Hepatocyte (in vitro differentiated cells): Measurements from ENCODE around the gene UBE2O. TPM values are rescaled to one million over a fixed set of nuclear protein-coding genes. Genes with fewer than 3 reads are reported as not detected.

Source experiments
- DNase-seq: peaks from one replicate; pipeline ENCODE4 v3.0.0-alpha.2; 2016; ENCODE audit warnings: low spot score
- H2AFZ ChIP-seq: fragments of 200-600 bp; sonication (generic); 2 replicates; pipeline ENCODE4 v1.6.0; 2016; ENCODE audit warnings: antibody characterized with exemption, mild to moderate bottlenecking
- H3K27ac ChIP-seq: fragments of 200-600 bp; sonication (generic); 2 replicates; pipeline ENCODE4 v1.5.1; 2016; ENCODE audit warnings: mild to moderate bottlenecking
- H3K27me3 ChIP-seq: fragments of 200-600 bp; sonication (generic); 2 replicates; pipeline ENCODE4 v1.6.1; 2016
- H3K36me3 ChIP-seq: fragments of 200-600 bp; sonication (generic); replicated peaks from 2 replicates; pipeline ENCODE4 v1.5.1; 2016; ENCODE audit warnings: low read depth; ENCODE audit not compliant: insufficient read depth
- H3K4me1 ChIP-seq: fragments of 200-600 bp; sonication (generic); 2 replicates; pipeline ENCODE4 v1.5.1; 2016; ENCODE audit warnings: mild to moderate bottlenecking, moderate library complexity; ENCODE audit not compliant: insufficient read depth
- H3K4me2 ChIP-seq: fragments of 200-600 bp; sonication (generic); 2 replicates; pipeline ENCODE4 v1.6.0; 2016
- H3K4me3 ChIP-seq: fragments of 200-600 bp; sonication (generic); 2 replicates; pipeline ENCODE4 v1.5.1; 2016; ENCODE audit warnings: mild to moderate bottlenecking
- H3K79me2 ChIP-seq: fragments of 200-600 bp; sonication (generic); 2 replicates; pipeline ENCODE4 v1.6.0; 2017; ENCODE audit warnings: mild to moderate bottlenecking
- H3K9me2 ChIP-seq: fragments of 200-600 bp; sonication (generic); replicated peaks from 2 replicates; pipeline ENCODE4 v1.6.0; 2017; ENCODE audit warnings: mild to moderate bottlenecking; ENCODE audit not compliant: insufficient read depth
- H3K9me3 ChIP-seq: fragments of 200-600 bp; sonication (generic); 2 replicates; pipeline ENCODE4 v1.5.1; 2016; ENCODE audit warnings: low read depth, mild to moderate bottlenecking
- H4K20me1 ChIP-seq: fragments of 200-600 bp; sonication (generic); 2 replicates; pipeline ENCODE4 v1.6.0; 2016; ENCODE audit warnings: mild to moderate bottlenecking; ENCODE audit not compliant: insufficient read depth, poor library complexity, severe bottlenecking
- EZH2 ChIP-seq: fragments of 200-600 bp; sonication (generic); IDR thresholded peaks from 2 replicates; pipeline ENCODE4 v1.6.1; 2016; ENCODE audit warnings: antibody characterized with exemption, mild to moderate bottlenecking, borderline replicate concordance
- EZH2phosphoT487 ChIP-seq: fragments of 200-600 bp; sonication (generic); IDR thresholded peaks from one replicate; pipeline ENCODE4 v1.6.1; 2018; ENCODE audit warnings: antibody characterized with exemption, mild to moderate bottlenecking, low read depth, moderate library complexity; ENCODE audit not compliant: unreplicated experiment, severe bottlenecking
- WGBS: methylation state at CpG from one replicate; pipeline ENCODE4 v1.1.6; 2016; ENCODE audit warnings: low lambda C conversion rate; ENCODE audit errors: missing lambda C conversion rate; 5-methylcytosine and 5-hydroxymethylcytosine counted together
- polyA plus RNA-seq: library from polyadenylated mRNA; unstranded; fragments of >200 nt; fragmentation: Nextera tagmentation; extraction: Ambion mirVana; gene quantifications from 2 replicates; pipeline ENCODE4 v1.2.1, GENCODE V29; 2016
- total RNA-seq: library from RNA; depleted of rRNA; stranded (reverse); fragments of >200 nt; gene quantifications from 2 replicates; pipeline ENCODE4 v1.2.3, GENCODE V29; 2014
- TF ChIP-seq, protein P1 (sequence below): fragments of 200-600 bp; sonication (generic); IDR thresholded peaks from 2 replicates; pipeline ENCODE4 v1.5.1; 2016; ENCODE audit warnings: antibody characterized with exemption, mild to moderate bottlenecking; ENCODE audit not compliant: poor library complexity

The UBE2O gene
- total and polyA plus RNA-seq, 2 experiments from 2014 or later = 9.7 to 15.2 TPM

GRCh38 chr17:76379646-76380376 is 73.1 kb downstream of the UBE2O start:
- H3K4me2 ChIP-seq = no peak overlapping the region

GRCh38 chr17:76379275-76379641 is 73.7 kb downstream of the UBE2O start:
- Histone ChIP-seq H3K79me2 (no peaks in the 10 kb centered on the region), H3K27ac (no peak overlapping the region), H3K9me3 (no peaks in the 10 kb centered on the region), H3K27me3 (peaks cover 6% of the 10 kb centered on the region), H3K9me2 (no peaks in the 10 kb centered on the region), H3K4me2 (no peak overlapping the region), H3K4me3 (no peak overlapping the region), H3K4me1 (peaks cover 17% of the 10 kb centered on the region), H3K36me3 (no peaks in the 10 kb centered on the region), H2AFZ (no peak overlapping the region), H4K20me1 (no peaks in the 10 kb centered on the region)
- TF ChIP-seq, protein P1, sequence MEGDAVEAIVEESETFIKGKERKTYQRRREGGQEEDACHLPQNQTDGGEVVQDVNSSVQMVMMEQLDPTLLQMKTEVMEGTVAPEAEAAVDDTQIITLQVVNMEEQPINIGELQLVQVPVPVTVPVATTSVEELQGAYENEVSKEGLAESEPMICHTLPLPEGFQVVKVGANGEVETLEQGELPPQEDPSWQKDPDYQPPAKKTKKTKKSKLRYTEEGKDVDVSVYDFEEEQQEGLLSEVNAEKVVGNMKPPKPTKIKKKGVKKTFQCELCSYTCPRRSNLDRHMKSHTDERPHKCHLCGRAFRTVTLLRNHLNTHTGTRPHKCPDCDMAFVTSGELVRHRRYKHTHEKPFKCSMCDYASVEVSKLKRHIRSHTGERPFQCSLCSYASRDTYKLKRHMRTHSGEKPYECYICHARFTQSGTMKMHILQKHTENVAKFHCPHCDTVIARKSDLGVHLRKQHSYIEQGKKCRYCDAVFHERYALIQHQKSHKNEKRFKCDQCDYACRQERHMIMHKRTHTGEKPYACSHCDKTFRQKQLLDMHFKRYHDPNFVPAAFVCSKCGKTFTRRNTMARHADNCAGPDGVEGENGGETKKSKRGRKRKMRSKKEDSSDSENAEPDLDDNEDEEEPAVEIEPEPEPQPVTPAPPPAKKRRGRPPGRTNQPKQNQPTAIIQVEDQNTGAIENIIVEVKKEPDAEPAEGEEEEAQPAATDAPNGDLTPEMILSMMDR = no peak
- TF ChIP-seq EZH2 (no peak), EZH2phosphoT487 (no peak)
- DNase-seq = no peak
- 88% methylated on average over 11 of the region's 11 CpGs for WGBS

More at GRCh38 chr17:76379646-76380376, 73.1 kb downstream of the UBE2O start:
- H3K36me3 ChIP-seq = no peaks in the 10 kb centered on the region
- H3K9me2 ChIP-seq = no peaks in the 10 kb centered on the region
- DNase-seq = no peak
- H3K27me3 ChIP-seq = peaks cover 6% of the 10 kb centered on the region
- peaks cover 21% of the 10 kb centered on the region for H3K4me1 ChIP-seq
- H2AFZ ChIP-seq = no peak overlapping the region
- TF ChIP-seq EZH2 (no peak), EZH2phosphoT487 (no peak)
- TF ChIP-seq, protein P1 = no peak
- no peaks in the 10 kb centered on the region for H3K79me2 ChIP-seq
- 93% methylated on average over 21 of the region's 21 CpGs for WGBS
- no peaks in the 10 kb centered on the region for H4K20me1 ChIP-seq
- H3K27ac ChIP-seq = no peak overlapping the region
- H3K4me3 ChIP-seq = no peak overlapping the region
- no peaks in the 10 kb centered on the region for H3K9me3 ChIP-seq

- H2AFZ ChIP-seq = no peak overlapping the region
- no peaks in the 10 kb centered on the region for H3K79me2 ChIP-seq
- no peak overlapping the region for H3K4me3 ChIP-seq
- no peak for DNase-seq
- H3K9me2 ChIP-seq = no peaks in the 10 kb centered on the region
- peaks cover 14% of the 10 kb centered on the region for H3K4me1 ChIP-seq
- no peaks in the 10 kb centered on the region for H3K36me3 ChIP-seq
- no peak overlapping the region for H3K27ac ChIP-seq
- H3K4me2 ChIP-seq = no peak overlapping the region
- no peak for TF ChIP-seq EZH2phosphoT487
- TF ChIP-seq, protein P1 = no peak
- TF ChIP-seq EZH2 = no peak
- no peaks in the 10 kb centered on the region for H3K9me3 ChIP-seq
- WGBS = 84% methylated on average over 5 of the region's 5 CpGs
- H4K20me1 ChIP-seq = no peaks in the 10 kb centered on the region
- H3K27me3 ChIP-seq = peaks cover 6% of the 10 kb centered on the region
These were observed 74.2 kb downstream of the UBE2O start for GRCh38 chr17:76378548-76379274.
